ENCODE results near the gene COL5A3.
A peak's percentile ranks its signal among the peaks of the same experiment; 100 is the strongest.

The COL5A3 gene

DNA sequence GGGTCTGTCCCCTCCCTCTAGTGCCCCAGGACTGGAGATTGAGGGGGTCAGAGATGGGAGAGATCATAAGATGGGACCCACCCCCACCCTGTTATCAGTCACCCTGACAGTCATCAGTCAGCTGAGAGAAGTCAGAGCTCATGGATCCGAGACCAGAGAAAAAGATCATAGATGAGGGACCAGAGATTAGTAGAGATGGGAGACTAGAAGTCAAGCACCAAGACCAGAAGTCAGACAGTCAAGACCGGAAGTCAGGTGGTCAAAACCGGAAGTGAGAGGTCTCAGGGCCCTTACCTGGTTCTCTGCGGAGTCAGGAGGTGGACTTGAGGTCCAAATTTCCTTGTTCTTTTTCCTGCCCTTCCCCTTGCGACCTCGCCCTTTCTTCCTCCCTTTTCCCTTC, 7.0 kb downstream of the COL5A3 start:
- no peaks in the 10 kb centered on the region for H3K9me3 ChIP-seq (ENCODE audit: control insufficient read depth, low read length)
- H3K4me3 ChIP-seq (ENCODE audit: insufficient read depth, low read depth, low read length): no peak overlapping the region
- peaks cover 9% of the 10 kb centered on the region for H3K4me1 ChIP-seq (ENCODE audit: control insufficient read depth, insufficient read depth, low read length)
- no peaks in the 10 kb centered on the region for H3K36me3 ChIP-seq (ENCODE audit: control insufficient read depth, insufficient read depth, low read length)
- WGBS, 2 experiments: 86 to 88% methylated on average over 6 of the region's 6 CpGs
- peaks cover 2% of the 10 kb centered on the region for H3K27me3 ChIP-seq (ENCODE audit: control insufficient read depth, insufficient read depth, low read length, poor library complexity, severe bottlenecking)
- no peak overlapping the region for H3K27ac ChIP-seq (ENCODE audit: insufficient read depth, low read depth, low read length, poor library complexity, severe bottlenecking)

- no peaks in the 10 kb centered on the region for H3K36me3 ChIP-seq (ENCODE audit: control insufficient read depth, insufficient read depth, low read length)
- no peaks in the 10 kb centered on the region for H3K4me1 ChIP-seq (ENCODE audit: control insufficient read depth, insufficient read depth, low read length)
- no peak overlapping the region for H3K27ac ChIP-seq (ENCODE audit: insufficient read depth, low read depth, low read length, poor library complexity, severe bottlenecking)
- no peaks in the 10 kb centered on the region for H3K27me3 ChIP-seq (ENCODE audit: control insufficient read depth, insufficient read depth, low read length, poor library complexity, severe bottlenecking)
- H3K4me3 ChIP-seq (ENCODE audit: insufficient read depth, low read depth, low read length): no peak overlapping the region
- WGBS, 2 experiments: 72 to 76% methylated on average over 6 of the region's 6 CpGs
- H3K9me3 ChIP-seq (ENCODE audit: control insufficient read depth, low read length): no peaks in the 10 kb centered on the region
Measured at GRCh38 chr19:10001899-10002298, 8.4 kb downstream of the COL5A3 start.

DNA sequence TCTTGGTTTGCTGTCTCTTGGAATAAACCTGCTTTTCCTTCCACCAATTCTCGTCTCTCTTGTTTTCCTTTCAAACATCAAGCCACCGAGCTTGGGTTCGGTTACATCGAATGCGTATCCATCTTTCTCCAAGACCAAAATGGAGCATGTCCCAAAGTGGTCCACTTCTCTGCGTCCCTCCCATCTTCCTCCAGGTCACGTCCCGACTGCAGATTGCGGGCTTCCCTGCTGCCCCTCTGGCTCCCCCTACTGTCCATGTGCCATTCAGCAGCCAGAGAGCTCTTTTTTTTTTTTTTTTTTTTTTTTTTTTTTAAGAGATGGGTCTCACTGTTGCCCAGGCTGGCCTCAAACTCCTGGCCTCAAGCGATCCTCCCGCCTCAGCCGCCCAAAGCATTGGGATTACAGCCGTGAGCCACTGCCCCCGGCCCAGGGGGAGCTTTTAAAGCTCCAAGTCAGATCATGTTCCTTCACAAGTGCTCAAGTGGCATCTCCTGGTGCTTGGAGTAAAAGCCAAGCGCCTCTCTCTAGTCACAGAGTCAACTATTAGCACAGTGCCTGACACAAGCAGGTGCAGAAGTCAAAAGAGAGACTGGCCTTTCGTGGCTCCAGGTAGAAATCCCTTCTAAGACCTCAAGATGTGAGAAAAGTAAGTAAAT, 10.0 kb downstream of the COL5A3 start:
- no peaks in the 10 kb centered on the region for H3K9me3 ChIP-seq (ENCODE audit: control insufficient read depth, low read length)
- 16 to 18% methylated on average over 16 of the region's 16 CpGs for WGBS, 2 experiments
- no peak overlapping the region for H3K27ac ChIP-seq (ENCODE audit: insufficient read depth, low read depth, low read length, poor library complexity, severe bottlenecking)
- H3K27me3 ChIP-seq (ENCODE audit: control insufficient read depth, insufficient read depth, low read length, poor library complexity, severe bottlenecking): no peaks in the 10 kb centered on the region
- H3K4me3 ChIP-seq (ENCODE audit: insufficient read depth, low read depth, low read length): no peak overlapping the region
- no peaks in the 10 kb centered on the region for H3K4me1 ChIP-seq (ENCODE audit: control insufficient read depth, insufficient read depth, low read length)
- H3K36me3 ChIP-seq (ENCODE audit: control insufficient read depth, insufficient read depth, low read length): no peaks in the 10 kb centered on the region

- no peaks in the 10 kb centered on the region for H3K36me3 ChIP-seq (ENCODE audit: control insufficient read depth, insufficient read depth, low read length)
Measured at GRCh38 chr19:9996541-9996940, 13.8 kb downstream of the COL5A3 start.

DNA sequence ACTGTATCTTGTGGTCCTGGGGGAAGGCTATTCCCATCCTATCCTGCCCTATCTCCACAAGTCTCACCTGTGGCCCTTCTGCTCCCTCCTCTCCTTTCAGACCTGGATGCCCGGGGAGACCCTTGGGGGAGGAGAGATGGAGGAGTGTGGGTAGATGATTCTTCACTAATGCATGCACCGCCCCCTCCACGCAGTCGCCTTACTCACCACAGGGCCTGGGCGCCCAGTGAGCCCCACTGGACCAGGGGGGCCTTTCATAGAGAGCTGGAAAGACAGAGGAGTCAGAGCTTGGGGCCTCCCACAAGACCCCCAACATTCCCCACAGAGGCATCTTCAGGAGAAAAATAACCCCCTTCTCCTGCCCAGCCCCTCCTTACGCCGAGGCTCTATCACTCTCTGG, 14.3 kb downstream of the COL5A3 start:
- H3K4me1 ChIP-seq (ENCODE audit: control insufficient read depth, insufficient read depth, low read length): no peaks in the 10 kb centered on the region
- no peak overlapping the region for H3K27ac ChIP-seq (ENCODE audit: insufficient read depth, low read depth, low read length, poor library complexity, severe bottlenecking)
- H3K9me3 ChIP-seq (ENCODE audit: control insufficient read depth, low read length): no peaks in the 10 kb centered on the region
- no peaks in the 10 kb centered on the region for H3K36me3 ChIP-seq (ENCODE audit: control insufficient read depth, insufficient read depth, low read length)
- 85 to 96% methylated on average over 6 of the region's 7 CpGs for WGBS, 2 experiments
- no peaks in the 10 kb centered on the region for H3K27me3 ChIP-seq (ENCODE audit: control insufficient read depth, insufficient read depth, low read length, poor library complexity, severe bottlenecking)
- H3K4me3 ChIP-seq (ENCODE audit: insufficient read depth, low read depth, low read length): no peak overlapping the region

More at GRCh38 chr19:9996541-9996940, 13.8 kb downstream of the COL5A3 start:
- WGBS, 2 experiments: 70 to 71% methylated on average over 5 of the region's 5 CpGs
- Histone ChIP-seq H3K4me3 (ENCODE audit: insufficient read depth, low read depth, low read length) (no peak overlapping the region), H3K4me1 (ENCODE audit: control insufficient read depth, insufficient read depth, low read length) (no peaks in the 10 kb centered on the region), H3K9me3 (ENCODE audit: control insufficient read depth, low read length) (no peaks in the 10 kb centered on the region), H3K27ac (ENCODE audit: insufficient read depth, low read depth, low read length, poor library complexity, severe bottlenecking) (no peak overlapping the region), H3K27me3 (ENCODE audit: control insufficient read depth, insufficient read depth, low read length, poor library complexity, severe bottlenecking) (no peaks in the 10 kb centered on the region)

- Histone ChIP-seq H3K36me3 (ENCODE audit: control insufficient read depth, insufficient read depth, low read length) (no peaks in the 10 kb centered on the region), H3K4me1 (ENCODE audit: control insufficient read depth, insufficient read depth, low read length) (no peaks in the 10 kb centered on the region), H3K9me3 (ENCODE audit: control insufficient read depth, low read length) (no peaks in the 10 kb centered on the region), H3K27me3 (ENCODE audit: control insufficient read depth, insufficient read depth, low read length, poor library complexity, severe bottlenecking) (no peaks in the 10 kb centered on the region), H3K27ac (ENCODE audit: insufficient read depth, low read depth, low read length, poor library complexity, severe bottlenecking) (no peak overlapping the region), H3K4me3 (ENCODE audit: insufficient read depth, low read depth, low read length) (no peak overlapping the region)
- WGBS, 2 experiments: 90 to 91% methylated on average over 8 of the region's 8 CpGs
Measured at GRCh38 chr19:9995084-9995483, 15.2 kb downstream of the COL5A3 start.

GRCh38 chr19:9991425-9992191, 18.7 kb downstream of the COL5A3 start:
- peaks cover 5% of the 10 kb centered on the region for H3K4me1 ChIP-seq (ENCODE audit: control insufficient read depth, insufficient read depth, low read length)
- H3K36me3 ChIP-seq (ENCODE audit: control insufficient read depth, insufficient read depth, low read length): no peaks in the 10 kb centered on the region
- no peak overlapping the region for H3K4me3 ChIP-seq (ENCODE audit: insufficient read depth, low read depth, low read length)
- no peaks in the 10 kb centered on the region for H3K9me3 ChIP-seq (ENCODE audit: control insufficient read depth, low read length)
- 88 to 91% methylated on average over 11 of the region's 11 CpGs for WGBS, 2 experiments
- no peaks in the 10 kb centered on the region for H3K27me3 ChIP-seq (ENCODE audit: control insufficient read depth, insufficient read depth, low read length, poor library complexity, severe bottlenecking)
- no peak overlapping the region for H3K27ac ChIP-seq (ENCODE audit: insufficient read depth, low read depth, low read length, poor library complexity, severe bottlenecking)

DNA sequence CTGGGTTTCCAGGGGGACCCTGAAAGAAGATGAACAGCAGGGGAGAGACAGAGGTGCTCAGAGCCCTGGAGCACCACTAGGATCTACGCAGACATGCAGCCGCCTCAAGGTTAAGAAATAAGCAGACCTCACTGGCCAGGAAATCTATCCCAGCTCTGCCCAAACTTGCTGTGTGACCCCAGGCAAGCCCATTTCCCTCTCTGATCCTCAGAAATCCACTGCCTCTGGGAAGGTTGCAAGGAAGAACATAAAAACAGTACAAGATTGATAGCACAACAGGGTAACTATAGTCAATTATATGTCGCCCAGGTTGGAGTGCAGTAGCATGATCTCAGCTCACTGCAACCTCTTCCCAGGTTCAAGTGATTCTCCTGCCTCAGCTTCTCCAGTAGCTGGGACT, 20.8 kb downstream of the COL5A3 start:
- Histone ChIP-seq H3K27ac (ENCODE audit: insufficient read depth, low read depth, low read length, poor library complexity, severe bottlenecking) (no peak overlapping the region), H3K4me1 (ENCODE audit: control insufficient read depth, insufficient read depth, low read length) (peaks cover 9% of the 10 kb centered on the region), H3K36me3 (ENCODE audit: control insufficient read depth, insufficient read depth, low read length) (no peaks in the 10 kb centered on the region), H3K9me3 (ENCODE audit: control insufficient read depth, low read length) (no peaks in the 10 kb centered on the region), H3K4me3 (ENCODE audit: insufficient read depth, low read depth, low read length) (no peak overlapping the region), H3K27me3 (ENCODE audit: control insufficient read depth, insufficient read depth, low read length, poor library complexity, severe bottlenecking) (no peaks in the 10 kb centered on the region)
- 94% methylated on average over 3 of the region's 3 CpGs for WGBS, 2 experiments

- 58 to 60% methylated on average over 8 of the region's 8 CpGs for WGBS, 2 experiments
- no peaks in the 10 kb centered on the region for H3K36me3 ChIP-seq (ENCODE audit: control insufficient read depth, insufficient read depth, low read length)
- no peaks in the 10 kb centered on the region for H3K27me3 ChIP-seq (ENCODE audit: control insufficient read depth, insufficient read depth, low read length, poor library complexity, severe bottlenecking)
- no peak overlapping the region for H3K4me3 ChIP-seq (ENCODE audit: insufficient read depth, low read depth, low read length)
- H3K27ac ChIP-seq (ENCODE audit: insufficient read depth, low read depth, low read length, poor library complexity, severe bottlenecking): peak overlapping the region; percentile 69
- H3K4me1 ChIP-seq (ENCODE audit: control insufficient read depth, insufficient read depth, low read length): peaks cover 9% of the 10 kb centered on the region
- H3K9me3 ChIP-seq (ENCODE audit: control insufficient read depth, low read length): no peaks in the 10 kb centered on the region
Measured at GRCh38 chr19:9986787-9987281, 23.5 kb downstream of the COL5A3 start.

GRCh38 chr19:9981406-9982260, 28.7 kb downstream of the COL5A3 start:
- no peak overlapping the region for H3K27ac ChIP-seq (ENCODE audit: insufficient read depth, low read depth, low read length, poor library complexity, severe bottlenecking)
- H3K4me1 ChIP-seq (ENCODE audit: control insufficient read depth, insufficient read depth, low read length): peaks cover 4% of the 10 kb centered on the region
- H3K4me3 ChIP-seq (ENCODE audit: insufficient read depth, low read depth, low read length): no peak overlapping the region
- 91 to 94% methylated on average over 6 to 7 of the region's 8 CpGs for WGBS, 2 experiments
- no peaks in the 10 kb centered on the region for H3K27me3 ChIP-seq (ENCODE audit: control insufficient read depth, insufficient read depth, low read length, poor library complexity, severe bottlenecking)
- no peaks in the 10 kb centered on the region for H3K9me3 ChIP-seq (ENCODE audit: control insufficient read depth, low read length)
- no peaks in the 10 kb centered on the region for H3K36me3 ChIP-seq (ENCODE audit: control insufficient read depth, insufficient read depth, low read length)
